Prostate gland (tissue), 2 donors: ENCODE measurements around the gene FCGBP. TPM values are rescaled to one million over a fixed set of nuclear protein-coding genes. Genes with fewer than 3 reads are reported as not detected.
"Not testable (repeated sequence)": the region's sequence is repeated elsewhere in the genome, so short reads cannot be mapped to it uniquely, and the experiment has no call there.

Source experiments
- DNase-seq: peaks from one replicate; pipeline ENCODE4 v3.0.0-alpha.2; 2019; ENCODE audit warnings: low spot score
- H3K27ac ChIP-seq, 2 donors: fragments of 200-600 bp; sonication (generic); 2 replicates each; pipeline ENCODE4 v1.5.1; 2017 to 2019
- H3K27me3 ChIP-seq: fragments of 200-600 bp; sonication (generic); replicated peaks from 2 replicates; pipeline ENCODE4 v1.5.1; 2019; ENCODE audit not compliant: insufficient read depth
- H3K36me3 ChIP-seq, 2 donors: fragments of 200-600 bp; sonication (generic); 1 replicate in 1 of 2; 2 replicates in 1 of 2; pipeline versions ENCODE4 v1.5.1 to v1.8.1; 2017 to 2019
- H3K4me1 ChIP-seq: fragments of 200-600 bp; sonication (generic); replicated peaks from 2 replicates; pipeline ENCODE4 v1.5.1; 2019
- H3K4me3 ChIP-seq, 2 donors: fragments of 200-600 bp; sonication (generic); 2 replicates each; pipeline ENCODE4 v1.5.1; 2017 to 2019
- H3K9me3 ChIP-seq: fragments of 200-600 bp; sonication (generic); 2 replicates; pipeline ENCODE4 v1.5.1; 2017
- POLR2A ChIP-seq: fragments of 450-650 bp; IDR thresholded peaks from one replicate; pipeline ENCODE4 v1.6.1; 2016; ENCODE audit warnings: antibody characterized with exemption, mild to moderate bottlenecking
- POLR2AphosphoS5 ChIP-seq: sonication (generic); formaldehyde crosslinking; IDR thresholded peaks from one replicate; pipeline ENCODE4 v1.6.1; 2017; ENCODE audit warnings: antibody characterized with exemption
- WGBS: methylation state at CpG from one replicate; pipeline ENCODE4 v1.1.5; 2018; 5-methylcytosine and 5-hydroxymethylcytosine counted together
- intact Hi-C: fragments of 100-400 bp; cut with DNase I; formaldehyde crosslinking; loops from one replicate; pipeline ENCODE4 v1.14.2; 2022
- total RNA-seq, 2 donors: library from RNA; depleted of rRNA; stranded (reverse); fragments of >200 nt; gene quantifications; one replicate each; pipeline ENCODE4 v1.1.0, GENCODE V29; 2016
- TF ChIP-seq, protein P1 (sequence below), 4 experiments: fragments of 200-600 bp in 2 of 4; fragments of 450-650 bp in 2 of 4; sonication (generic) in 2 of 4; IDR thresholded peaks; 1 replicate in 3 of 4; 2 replicates in 1 of 4; pipeline ENCODE4 v1.5.1; 2016 to 2019; ENCODE audit warnings: antibody characterized with exemption in 4 of 4, mild to moderate bottlenecking in 2 of 4, moderate library complexity in 2 of 4

Gene FCGBP
- total RNA-seq, 2 donors from 2014 or later: 42.4 to 73.5 TPM

DNA sequence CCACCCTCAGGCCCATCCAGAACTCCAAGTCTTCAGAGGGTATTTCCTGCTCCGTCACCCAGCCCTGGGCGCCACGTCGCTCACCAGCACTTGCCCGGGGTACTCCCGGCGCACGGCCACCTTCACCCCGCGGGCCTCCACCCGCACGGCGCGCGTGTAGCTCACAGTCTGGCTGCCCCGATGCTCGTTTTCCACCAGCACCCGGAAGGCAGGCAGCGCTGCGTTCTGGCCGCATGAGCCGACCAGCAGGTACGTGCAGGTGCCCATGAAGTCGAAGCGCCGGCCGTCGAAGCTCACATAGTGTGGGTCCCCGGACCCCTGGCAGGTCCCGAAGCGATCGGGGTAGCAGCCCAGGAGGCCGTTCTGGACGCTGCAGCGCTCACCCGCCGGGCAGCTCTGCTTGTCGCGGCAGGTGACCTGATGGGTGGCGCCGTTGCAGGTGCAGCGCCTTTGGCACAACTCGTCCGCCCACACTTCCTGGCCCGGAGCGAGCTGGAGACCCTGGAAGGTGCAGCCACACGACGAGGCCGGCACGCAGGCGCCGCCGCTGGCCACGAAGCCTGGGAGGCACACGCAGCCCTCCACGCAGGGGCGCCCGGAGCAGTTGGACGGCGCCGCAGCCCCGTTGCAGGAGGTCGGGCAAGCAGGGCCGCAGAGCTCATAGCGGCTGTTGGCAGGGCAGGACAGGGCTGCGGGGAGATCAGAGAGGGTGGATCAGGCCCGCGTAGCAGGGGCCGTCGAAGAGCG lies 19.2 kb downstream of the FCGBP start:
- 32% methylated on average over 47 of the region's 71 CpGs for WGBS
- DNase-seq: no peak
- TF ChIP-seq, protein P1, sequence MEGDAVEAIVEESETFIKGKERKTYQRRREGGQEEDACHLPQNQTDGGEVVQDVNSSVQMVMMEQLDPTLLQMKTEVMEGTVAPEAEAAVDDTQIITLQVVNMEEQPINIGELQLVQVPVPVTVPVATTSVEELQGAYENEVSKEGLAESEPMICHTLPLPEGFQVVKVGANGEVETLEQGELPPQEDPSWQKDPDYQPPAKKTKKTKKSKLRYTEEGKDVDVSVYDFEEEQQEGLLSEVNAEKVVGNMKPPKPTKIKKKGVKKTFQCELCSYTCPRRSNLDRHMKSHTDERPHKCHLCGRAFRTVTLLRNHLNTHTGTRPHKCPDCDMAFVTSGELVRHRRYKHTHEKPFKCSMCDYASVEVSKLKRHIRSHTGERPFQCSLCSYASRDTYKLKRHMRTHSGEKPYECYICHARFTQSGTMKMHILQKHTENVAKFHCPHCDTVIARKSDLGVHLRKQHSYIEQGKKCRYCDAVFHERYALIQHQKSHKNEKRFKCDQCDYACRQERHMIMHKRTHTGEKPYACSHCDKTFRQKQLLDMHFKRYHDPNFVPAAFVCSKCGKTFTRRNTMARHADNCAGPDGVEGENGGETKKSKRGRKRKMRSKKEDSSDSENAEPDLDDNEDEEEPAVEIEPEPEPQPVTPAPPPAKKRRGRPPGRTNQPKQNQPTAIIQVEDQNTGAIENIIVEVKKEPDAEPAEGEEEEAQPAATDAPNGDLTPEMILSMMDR (IDR thresholded peaks at IDR 0.05): no peak
- TF ChIP-seq POLR2AphosphoS5 (no peak), POLR2A (no peak)
- Histone ChIP-seq H3K36me3 (no peaks in the 10 kb centered on the region), H3K4me1 (no peaks in the 10 kb centered on the region), H3K9me3 (no peaks in the 10 kb centered on the region), H3K27me3 (peaks cover 5% of the 10 kb centered on the region), H3K27ac (no peak overlapping the region), H3K4me3 (no peak overlapping the region)
- intact Hi-C loops: no loop called here

GRCh38 chr19:39913682-39914333 lies 20.6 kb downstream of the FCGBP start:
- H3K36me3 ChIP-seq: no peaks in the 10 kb centered on the region
- H3K9me3 ChIP-seq: no peaks in the 10 kb centered on the region
- no peak overlapping the region for H3K4me3 ChIP-seq
- DNase-seq: no peak
- H3K27me3 ChIP-seq: peaks cover 5% of the 10 kb centered on the region
- H3K27ac ChIP-seq: no peak overlapping the region
- 86% methylated on average over 20 of the region's 20 CpGs for WGBS
- intact Hi-C loops: no loop called here
- no peak for TF ChIP-seq POLR2A
- TF ChIP-seq POLR2AphosphoS5: no peak
- TF ChIP-seq, protein P1 (IDR thresholded peaks at IDR 0.05): no peak
- H3K4me1 ChIP-seq: no peaks in the 10 kb centered on the region

DNA sequence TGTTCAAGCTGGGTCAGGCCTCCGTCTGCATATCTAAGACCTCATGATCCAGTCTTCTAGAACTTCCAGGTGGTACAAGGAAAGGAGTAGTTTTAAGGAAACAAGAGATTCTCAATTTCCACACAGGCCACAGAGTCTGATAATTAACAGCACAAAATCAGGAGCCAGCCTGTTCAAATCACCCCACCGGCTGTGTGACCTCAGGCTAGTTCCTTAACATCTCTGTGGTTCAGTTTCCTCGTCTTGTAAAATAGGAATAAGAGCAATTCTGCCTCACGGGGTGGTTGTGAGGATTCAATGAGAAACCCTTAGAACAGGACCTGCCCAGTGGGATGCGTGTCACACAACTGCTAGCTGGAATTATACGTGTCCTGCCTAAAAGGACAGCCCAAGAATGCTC lies 25.6 kb downstream of the FCGBP start:
- H3K9me3 ChIP-seq: no peaks in the 10 kb centered on the region
- H3K27ac ChIP-seq: no peak overlapping the region
- DNase-seq: no peak
- H3K4me1 ChIP-seq: no peaks in the 10 kb centered on the region
- H3K36me3 ChIP-seq: no peaks in the 10 kb centered on the region
- no peaks in the 10 kb centered on the region for H3K27me3 ChIP-seq
- WGBS: 82% methylated on average over 6 of the region's 6 CpGs
- no peak overlapping the region for H3K4me3 ChIP-seq
- intact Hi-C loops: no loop called here
- TF ChIP-seq POLR2A: no peak
- TF ChIP-seq POLR2AphosphoS5: no peak
- TF ChIP-seq, protein P1 (IDR thresholded peaks at IDR 0.05): no peak

- Histone ChIP-seq H3K36me3 (no peaks in the 10 kb centered on the region), H3K9me3 (no peaks in the 10 kb centered on the region), H3K4me1 (no peaks in the 10 kb centered on the region), H3K27me3 (no peaks in the 10 kb centered on the region), H3K4me3 (no peak overlapping the region), H3K27ac (no peak overlapping the region)
- 78% methylated on average over 5 of the region's 5 CpGs for WGBS
- intact Hi-C loops: no loop called here
- TF ChIP-seq POLR2AphosphoS5: no peak
- no peak for TF ChIP-seq POLR2A
- no peak for DNase-seq
Observed at GRCh38 chr19:39906820-39907611, 27.4 kb downstream of the FCGBP start.

DNA sequence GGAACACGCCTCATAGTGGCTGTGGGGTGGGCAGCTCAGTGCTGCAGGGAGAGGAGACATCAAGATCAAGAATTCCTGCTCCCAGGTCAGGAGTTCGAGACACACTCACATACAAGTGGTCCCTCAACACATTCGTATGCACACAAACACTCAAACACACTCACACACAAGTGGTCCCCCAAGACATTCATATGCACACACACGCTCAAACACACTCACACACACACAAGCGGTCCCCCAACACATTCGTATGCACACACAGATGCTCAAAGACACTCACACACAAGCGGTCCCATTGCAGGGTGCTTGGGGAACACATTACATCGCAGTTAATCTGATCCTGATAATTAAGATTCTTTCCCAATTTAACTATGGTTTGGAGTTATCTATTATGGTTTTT lies 28.2 kb downstream of the FCGBP start:
- no peaks in the 10 kb centered on the region for H3K9me3 ChIP-seq
- H3K4me3 ChIP-seq: no peak overlapping the region
- no peaks in the 10 kb centered on the region for H3K27me3 ChIP-seq
- intact Hi-C loops: no loop called here
- no peaks in the 10 kb centered on the region for H3K36me3 ChIP-seq
- no peak for DNase-seq
- no peak overlapping the region for H3K27ac ChIP-seq
- WGBS: 95% methylated on average over 8 of the region's 8 CpGs
- TF ChIP-seq POLR2A (no peak), POLR2AphosphoS5 (no peak)
- TF ChIP-seq, protein P1 (IDR thresholded peaks at IDR 0.05): no peak
- no peaks in the 10 kb centered on the region for H3K4me1 ChIP-seq

DNA sequence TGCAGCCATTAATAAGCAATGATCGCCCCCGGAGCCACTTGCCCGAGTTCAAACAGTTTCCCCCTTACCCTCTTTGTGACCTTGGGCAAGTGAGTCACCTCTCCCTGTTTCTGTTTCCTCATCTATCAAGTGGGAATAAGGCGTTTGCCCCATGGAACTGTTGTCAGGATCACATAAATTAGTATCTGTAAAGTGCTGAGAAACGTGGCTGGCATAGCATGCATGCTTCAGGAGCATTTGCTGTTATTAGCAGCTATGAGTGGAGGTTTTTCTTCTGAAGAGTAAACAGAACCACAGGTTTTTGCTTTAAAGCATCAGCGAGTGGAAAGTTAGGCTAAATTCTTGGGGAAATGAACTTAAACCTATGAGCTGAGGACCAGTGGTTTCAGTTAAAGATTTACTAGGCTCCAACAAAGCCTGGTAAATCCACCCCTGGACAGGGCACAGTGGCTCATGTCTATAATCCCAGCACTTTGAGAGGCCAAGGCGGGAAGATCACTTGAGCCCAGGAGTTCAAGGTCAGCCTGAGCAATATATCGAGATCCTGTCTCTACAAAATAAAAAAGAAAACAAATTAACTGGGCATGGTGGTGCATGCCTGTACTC lies 30.8 kb downstream of the FCGBP start:
- H3K27ac ChIP-seq, H3K36me3 ChIP-seq, H3K4me3 ChIP-seq, H3K4me1 ChIP-seq, H3K9me3 ChIP-seq, intact Hi-C loops, H3K27me3 ChIP-seq, DNase-seq: not testable (repeated sequence)
- WGBS: 30% methylated on average over 2 of the region's 8 CpGs

GRCh38 chr19:39902326-39902725 lies 32.1 kb downstream of the FCGBP start:
- DNase-seq, intact Hi-C loops, H3K27me3 ChIP-seq, H3K36me3 ChIP-seq, H3K4me3 ChIP-seq, H3K4me1 ChIP-seq, H3K9me3 ChIP-seq, H3K27ac ChIP-seq: not testable (repeated sequence)
- no CpG with 5 or more reads among the region's 15 CpGs for WGBS
